GM11168 (cell line): ENCODE results near the gene FCER2.
"Not testable (repeated sequence)": the region's sequence is repeated elsewhere in the genome, so short reads cannot be mapped to it uniquely, and the experiment has no call there.

Source experiments
- in situ Hi-C: fragments of 300-500 bp; cut with MboI; formaldehyde crosslinking; loops from one replicate; pipeline ENCODE4 v1.12.0; 2022; ENCODE audit warnings: low sequenced_read_pairs; ENCODE audit not compliant: unreplicated experiment

Gene FCER2

GRCh38 chr19:7657131-7657751 is 44.7 kb downstream of the FCER2 start:
- in situ Hi-C loops, result no loop called here

GRCh38 chr19:7655581-7655980 is 46.4 kb downstream of the FCER2 start:
- in situ Hi-C loops, result no loop called here

- in situ Hi-C loops, result no loop called here
Measured at GRCh38 chr19:7654401-7654800, 47.5 kb downstream of the FCER2 start.

GRCh38 chr19:7652061-7652641 is 49.8 kb downstream of the FCER2 start:
- in situ Hi-C loops, result no loop called here

GRCh38 chr19:7650148-7650547 is 51.8 kb downstream of the FCER2 start:
- in situ Hi-C loops, result no loop called here

GRCh38 chr19:7648265-7649014 is 53.5 kb downstream of the FCER2 start:
- in situ Hi-C loops, result no loop called here

GRCh38 chr19:7647156-7647555 is 54.8 kb downstream of the FCER2 start:
- in situ Hi-C loops, result no loop called here

GRCh38 chr19:7646426-7646700 is 55.6 kb downstream of the FCER2 start:
- in situ Hi-C loops, result no loop called here

- in situ Hi-C loops, result no loop called here
Measured at GRCh38 chr19:7645656-7646425, 56.1 kb downstream of the FCER2 start.

GRCh38 chr19:7645163-7645562 is 56.8 kb downstream of the FCER2 start:
- in situ Hi-C loops, result no loop called here

GRCh38 chr19:7644550-7644877 is 57.4 kb downstream of the FCER2 start:
- in situ Hi-C loops, result no loop called here

GRCh38 chr19:7643629-7644549 is 58.0 kb downstream of the FCER2 start:
- in situ Hi-C loops, result not testable (repeated sequence)

GRCh38 chr19:7643031-7643415 is 58.9 kb downstream of the FCER2 start:
- in situ Hi-C loops, result no loop called here

- in situ Hi-C loops, result no loop called here
Measured at GRCh38 chr19:7642295-7643030, 59.5 kb downstream of the FCER2 start.

GRCh38 chr19:7641290-7642276 is 60.3 kb downstream of the FCER2 start:
- in situ Hi-C loops, result no loop called here

GRCh38 chr19:7640803-7641202 is 61.1 kb downstream of the FCER2 start:
- in situ Hi-C loops, result no loop called here

GRCh38 chr19:7639863-7640348 is 62.0 kb downstream of the FCER2 start:
- in situ Hi-C loops, result no loop called here

- in situ Hi-C loops, result no loop called here
Measured at GRCh38 chr19:7638802-7639465, 63.0 kb downstream of the FCER2 start.
